Measurements from ENCODE around the gene CAPN15. TPM values are rescaled to one million over a fixed set of nuclear protein-coding genes. Genes with fewer than 3 reads are reported as not detected.
"Not testable (repeated sequence)": the region's sequence is repeated elsewhere in the genome, so short reads cannot be mapped to it uniquely, and the experiment has no call there.

Gene CAPN15
- total RNA-seq, 5 donors from 2014 or later (not counting 1 experiment from before 2014, with no cell fraction given) = 61.7 to 89.0 (median 82.7) TPM

DNA sequence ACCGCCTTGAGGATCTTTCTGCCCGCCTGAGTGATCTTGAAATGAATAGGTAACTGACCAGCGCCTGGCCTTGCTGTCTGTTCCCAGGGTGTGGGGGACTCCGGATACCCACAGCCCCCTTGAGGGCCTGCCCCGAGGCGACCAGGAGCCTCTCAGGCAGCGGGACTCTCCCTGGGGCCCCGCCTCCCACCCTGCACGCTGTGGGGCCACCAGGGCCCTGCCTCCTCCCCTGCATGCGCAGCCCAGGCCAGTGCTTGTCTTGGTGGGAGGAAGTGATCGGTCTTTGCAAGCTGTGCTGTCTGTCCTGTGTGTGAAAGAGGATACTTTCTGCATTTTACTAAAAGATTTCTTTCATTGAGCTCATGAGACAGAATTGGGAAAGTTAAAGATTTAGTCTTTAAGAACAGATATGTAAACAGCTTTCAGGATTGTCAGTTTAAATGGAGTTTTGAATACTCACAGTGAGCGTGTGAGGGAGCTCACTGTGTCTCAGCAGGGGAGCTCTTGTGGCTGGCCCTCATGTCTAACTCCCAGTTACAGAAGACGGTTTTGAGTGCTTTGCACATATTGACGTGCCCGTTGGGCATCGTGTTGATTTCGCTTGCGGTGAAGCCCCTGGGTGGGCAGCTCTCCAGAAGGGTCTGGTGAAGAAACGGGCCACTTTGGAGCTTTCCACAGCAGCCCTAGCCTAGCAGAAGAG, 36.1 kb upstream of the CAPN15 start:
- no peak overlapping the region for H3K27ac ChIP-seq (ENCODE audit: low read length)
- no peaks in the 10 kb centered on the region for H3K27me3 ChIP-seq (replicated peaks in 1 of 2; ENCODE audit: control insufficient read depth in 2 of 2, extremely low read depth in 1 of 2, insufficient read depth in 2 of 2, low read length in 1 of 2)
- peaks cover 5 to 10% of the 10 kb centered on the region in 2 donors for H3K36me3 ChIP-seq (ENCODE audit: control insufficient read depth in 2 of 2, extremely low read depth in 1 of 2, insufficient read depth in 1 of 2, low read length in 1 of 2)
- ChIA-PET POLR2A (no interaction called here), CTCF (no interaction called here)
- H3K4me3 ChIP-seq (ENCODE audit: control insufficient read depth in 1 of 2, extremely low read depth in 1 of 2, low read length in 1 of 2) = no peak overlapping the region
- H3K27me3 Mint-ChIP-seq = no peaks in the 10 kb centered on the region
- H3K36me3 Mint-ChIP-seq = peaks cover 22% of the 10 kb centered on the region
- no peaks in the 10 kb centered on the region for H3K9me3 ChIP-seq
- no peak overlapping the region for H3K27ac Mint-ChIP-seq
- DNase-seq (no peak), ATAC-seq (replicated peaks in 1 of 4) (no peak)
- H3K4me1 Mint-ChIP-seq = peaks cover 0 to 4% (median 0%) of the 10 kb centered on the region in 3 donors
- H3K9me3 Mint-ChIP-seq = no peaks in the 10 kb centered on the region
- H3K4me1 ChIP-seq (ENCODE audit: control insufficient read depth in 1 of 2, extremely low read depth in 1 of 2, insufficient read depth in 2 of 2, low read length in 2 of 2) = no peaks in the 10 kb centered on the region
- WGBS (ENCODE audit: insufficient coverage) = 98% methylated on average over 14 of the region's 19 CpGs
- H3K4me3 Mint-ChIP-seq = no peak overlapping the region

- peaks cover 0 to 4% (median 0%) of the 10 kb centered on the region in 3 donors for H3K4me1 Mint-ChIP-seq
- Histone ChIP-seq H3K36me3 (ENCODE audit: control insufficient read depth in 2 of 2, extremely low read depth in 1 of 2, insufficient read depth in 1 of 2, low read length in 1 of 2) (peaks cover 4 to 10% of the 10 kb centered on the region in 2 donors), H3K27me3 (replicated peaks in 1 of 2; ENCODE audit: control insufficient read depth in 2 of 2, extremely low read depth in 1 of 2, insufficient read depth in 2 of 2, low read length in 1 of 2) (no peaks in the 10 kb centered on the region), H3K9me3 (no peaks in the 10 kb centered on the region), H3K4me1 (ENCODE audit: control insufficient read depth in 1 of 2, extremely low read depth in 1 of 2, insufficient read depth in 2 of 2, low read length in 2 of 2) (no peaks in the 10 kb centered on the region), H3K4me3 (ENCODE audit: control insufficient read depth in 1 of 2, extremely low read depth in 1 of 2, low read length in 1 of 2) (no peak overlapping the region), H3K27ac (ENCODE audit: low read length) (no peak overlapping the region)
- POLR2A ChIA-PET = no interaction called here
- H3K27me3 Mint-ChIP-seq = no peaks in the 10 kb centered on the region
- no peak overlapping the region for H3K27ac Mint-ChIP-seq
- ATAC-seq (replicated peaks in 1 of 4) = no peak
- DNase-seq = peak in 2 of 35 experiments; percentile 8 to 16
- CTCF ChIA-PET = no interaction called here
- H3K9me3 Mint-ChIP-seq = no peaks in the 10 kb centered on the region
- H3K4me3 Mint-ChIP-seq = no peak overlapping the region
- 96% methylated on average over 27 of the region's 30 CpGs for WGBS (ENCODE audit: insufficient coverage)
- peaks cover 22% of the 10 kb centered on the region for H3K36me3 Mint-ChIP-seq
Observed at GRCh38 chr16:492211-492875, 35.2 kb upstream of the CAPN15 start.

- CTCF ChIA-PET; H3K4me3 Mint-ChIP-seq; H3K27me3 ChIP-seq (replicated peaks in 1 of 2; ENCODE audit: control insufficient read depth in 2 of 2, extremely low read depth in 1 of 2, insufficient read depth in 2 of 2, low read length in 1 of 2); H3K4me1 ChIP-seq (ENCODE audit: control insufficient read depth in 1 of 2, extremely low read depth in 1 of 2, insufficient read depth in 2 of 2, low read length in 2 of 2); H3K9me3 ChIP-seq; H3K36me3 ChIP-seq (ENCODE audit: control insufficient read depth in 2 of 2, extremely low read depth in 1 of 2, insufficient read depth in 1 of 2, low read length in 1 of 2); H3K27ac Mint-ChIP-seq; H3K27ac ChIP-seq (ENCODE audit: low read length); ATAC-seq (replicated peaks in 1 of 4); DNase-seq; H3K4me1 Mint-ChIP-seq; POLR2A ChIA-PET; H3K27me3 Mint-ChIP-seq; H3K9me3 Mint-ChIP-seq; H3K4me3 ChIP-seq (ENCODE audit: control insufficient read depth in 1 of 2, extremely low read depth in 1 of 2, low read length in 1 of 2): not testable (repeated sequence)
- WGBS (ENCODE audit: insufficient coverage) = 74% methylated on average over 11 of the region's 15 CpGs
- peaks cover 11% of the 10 kb centered on the region for H3K36me3 Mint-ChIP-seq
Observed at GRCh38 chr16:494676-495075, 32.8 kb upstream of the CAPN15 start.

DNA sequence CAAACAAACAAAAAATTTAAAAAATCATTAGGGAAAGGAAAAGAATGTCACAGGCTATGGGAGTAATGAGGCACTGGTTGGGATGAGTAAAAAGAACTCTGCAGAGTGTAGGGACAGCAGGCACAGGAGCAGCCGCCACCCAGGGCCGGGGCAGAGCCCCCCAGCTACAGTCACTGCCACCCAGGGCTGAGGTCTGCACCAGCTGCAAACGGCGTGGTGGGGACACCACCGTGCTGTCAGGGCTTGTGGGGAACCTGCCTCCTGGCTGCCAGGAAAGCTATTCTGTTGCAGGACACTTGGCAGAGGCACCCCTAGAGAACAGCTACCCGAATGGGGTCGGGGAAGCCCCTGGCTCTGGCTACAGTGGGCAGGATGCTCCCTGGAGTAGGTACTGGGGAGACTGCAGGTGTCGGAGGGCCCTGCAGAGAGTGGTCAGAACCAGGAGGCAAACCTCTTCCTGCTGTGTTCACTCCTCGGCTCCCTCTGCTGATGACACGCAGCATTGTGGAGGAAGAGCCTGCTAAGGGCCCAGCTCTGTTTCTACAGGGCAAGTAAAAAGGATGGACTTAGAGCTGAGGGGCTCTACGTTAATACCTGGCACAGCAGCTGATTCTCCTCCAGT, 32.3 kb upstream of the CAPN15 start:
- Mint-ChIP-seq H3K27ac (no peak overlapping the region), H3K4me3 (no peak overlapping the region), H3K9me3 (no peaks in the 10 kb centered on the region), H3K4me1 (peaks cover 0 to 4% (median 0%) of the 10 kb centered on the region in 3 donors), H3K36me3 (peaks cover 5% of the 10 kb centered on the region), H3K27me3 (no peaks in the 10 kb centered on the region)
- no peak overlapping the region for H3K27ac ChIP-seq (ENCODE audit: low read length)
- H3K36me3 ChIP-seq (ENCODE audit: control insufficient read depth in 2 of 2, extremely low read depth in 1 of 2, insufficient read depth in 1 of 2, low read length in 1 of 2) = peaks cover 4 to 8% of the 10 kb centered on the region in 2 donors
- H3K9me3 ChIP-seq = no peaks in the 10 kb centered on the region
- ChIA-PET CTCF (no interaction called here), POLR2A (no interaction called here)
- ATAC-seq (replicated peaks in 1 of 4) = peak in 3 of 4 experiments; percentile 38 to 60 (median 45)
- no peak overlapping the region for H3K4me3 ChIP-seq (ENCODE audit: control insufficient read depth in 1 of 2, extremely low read depth in 1 of 2, low read length in 1 of 2)
- 64% methylated on average over 8 of the region's 11 CpGs for WGBS (ENCODE audit: insufficient coverage)
- peak in 4 of 35 experiments; percentile 6 to 30 (median 8) for DNase-seq
- no peaks in the 10 kb centered on the region for H3K4me1 ChIP-seq (ENCODE audit: control insufficient read depth in 1 of 2, extremely low read depth in 1 of 2, insufficient read depth in 2 of 2, low read length in 2 of 2)
- H3K27me3 ChIP-seq (replicated peaks in 1 of 2; ENCODE audit: control insufficient read depth in 2 of 2, extremely low read depth in 1 of 2, insufficient read depth in 2 of 2, low read length in 1 of 2) = no peaks in the 10 kb centered on the region

DNA sequence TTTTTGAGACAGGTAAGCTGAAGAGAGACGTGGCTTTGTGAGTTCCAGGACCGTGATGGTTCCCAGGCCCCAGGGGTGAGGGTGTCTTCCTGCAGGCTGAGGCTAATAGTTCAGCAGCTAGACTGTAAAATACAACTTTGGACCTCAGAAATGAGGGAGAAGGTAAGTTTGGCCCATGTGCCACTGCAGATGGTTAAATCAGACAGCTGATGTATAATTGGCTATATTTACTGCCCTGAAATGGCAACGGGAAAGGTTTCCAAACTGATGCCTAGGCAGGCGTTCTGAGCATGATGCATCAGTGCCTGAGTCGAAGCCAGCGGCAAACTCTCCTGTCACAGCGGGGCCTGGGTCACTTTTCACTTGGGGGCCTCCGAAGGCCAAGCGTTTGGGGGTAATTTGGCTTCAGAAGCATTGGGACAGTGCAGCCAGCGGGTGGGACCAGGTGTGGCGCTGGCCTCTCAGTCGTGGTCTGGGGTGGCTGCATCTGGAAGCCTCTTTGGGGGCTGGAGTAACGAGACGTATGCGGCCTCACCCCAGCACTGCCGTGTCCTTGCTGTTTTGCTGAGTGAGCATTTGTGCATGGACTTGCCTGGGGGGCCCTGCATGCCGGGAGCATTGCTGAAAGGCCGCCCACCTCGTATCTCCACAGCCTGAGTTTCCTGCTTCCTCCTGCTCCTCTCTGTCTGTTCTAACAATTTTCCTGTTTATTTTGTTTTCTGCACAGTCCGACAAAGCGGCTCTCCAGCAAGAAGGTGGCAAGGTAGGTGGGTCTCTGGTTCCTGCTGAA, 31.2 kb upstream of the CAPN15 start:
- Histone ChIP-seq H3K9me3 (no peaks in the 10 kb centered on the region), H3K36me3 (ENCODE audit: control insufficient read depth in 2 of 2, extremely low read depth in 1 of 2, insufficient read depth in 1 of 2, low read length in 1 of 2) (peaks cover 4 to 5% of the 10 kb centered on the region in 2 donors), H3K27ac (ENCODE audit: low read length) (no peak overlapping the region), H3K4me1 (ENCODE audit: control insufficient read depth in 1 of 2, extremely low read depth in 1 of 2, insufficient read depth in 2 of 2, low read length in 2 of 2) (no peaks in the 10 kb centered on the region), H3K4me3 (ENCODE audit: control insufficient read depth in 1 of 2, extremely low read depth in 1 of 2, low read length in 1 of 2) (no peak overlapping the region), H3K27me3 (replicated peaks in 1 of 2; ENCODE audit: control insufficient read depth in 2 of 2, extremely low read depth in 1 of 2, insufficient read depth in 2 of 2, low read length in 1 of 2) (no peaks in the 10 kb centered on the region)
- H3K4me3 Mint-ChIP-seq = no peak overlapping the region
- peaks cover 3% of the 10 kb centered on the region for H3K36me3 Mint-ChIP-seq
- DNase-seq (no peak), ATAC-seq (replicated peaks in 1 of 4) (no peak)
- H3K27me3 Mint-ChIP-seq = no peaks in the 10 kb centered on the region
- ChIA-PET CTCF (no interaction called here), POLR2A (no interaction called here)
- H3K27ac Mint-ChIP-seq = no peak overlapping the region
- H3K4me1 Mint-ChIP-seq = peaks cover 0 to 4% (median 0%) of the 10 kb centered on the region in 3 donors
- 88% methylated on average over 12 of the region's 21 CpGs for WGBS (ENCODE audit: insufficient coverage)
- H3K9me3 Mint-ChIP-seq = no peaks in the 10 kb centered on the region

DNA sequence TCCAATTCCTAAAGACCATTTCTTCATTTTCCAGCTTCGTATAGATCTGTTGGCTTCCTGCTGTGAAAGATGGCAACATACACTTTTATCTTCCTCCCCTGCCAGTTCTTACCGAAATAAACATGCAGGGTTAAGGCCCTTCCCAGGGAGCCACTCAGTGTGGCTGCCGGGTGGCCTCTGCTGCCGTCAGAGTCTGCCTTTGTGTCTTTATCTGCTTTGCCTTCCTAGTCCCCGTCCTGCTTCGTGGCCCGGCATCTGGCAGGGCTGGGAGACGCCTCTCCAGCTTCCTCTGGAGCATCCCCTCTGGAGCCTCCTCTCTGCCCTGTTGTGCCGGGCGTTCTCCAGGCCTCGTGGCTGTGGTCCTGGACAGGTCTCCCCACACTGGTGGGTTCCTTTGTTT, 30.3 kb upstream of the CAPN15 start:
- CTCF ChIA-PET = no interaction called here
- H3K27me3 ChIP-seq (replicated peaks in 1 of 2; ENCODE audit: control insufficient read depth in 2 of 2, extremely low read depth in 1 of 2, insufficient read depth in 2 of 2, low read length in 1 of 2) = no peaks in the 10 kb centered on the region
- WGBS (ENCODE audit: insufficient coverage) = 95% methylated on average over 10 of the region's 11 CpGs
- H3K4me1 Mint-ChIP-seq = peaks cover 0 to 4% (median 0%) of the 10 kb centered on the region in 3 donors
- ATAC-seq (replicated peaks in 1 of 4) (no peak), DNase-seq (no peak)
- POLR2A ChIA-PET = no interaction called here
- no peak overlapping the region for H3K4me3 Mint-ChIP-seq
- H3K9me3 ChIP-seq = no peaks in the 10 kb centered on the region
- no peaks in the 10 kb centered on the region for H3K27me3 Mint-ChIP-seq
- H3K36me3 ChIP-seq (ENCODE audit: control insufficient read depth in 2 of 2, extremely low read depth in 1 of 2, insufficient read depth in 1 of 2, low read length in 1 of 2) = peaks cover 4 to 5% of the 10 kb centered on the region in 2 donors
- H3K27ac Mint-ChIP-seq = no peak overlapping the region
- no peak overlapping the region for H3K27ac ChIP-seq (ENCODE audit: low read length)
- no peaks in the 10 kb centered on the region for H3K4me1 ChIP-seq (ENCODE audit: control insufficient read depth in 1 of 2, extremely low read depth in 1 of 2, insufficient read depth in 2 of 2, low read length in 2 of 2)
- H3K9me3 Mint-ChIP-seq = no peaks in the 10 kb centered on the region
- peaks cover 3% of the 10 kb centered on the region for H3K36me3 Mint-ChIP-seq
- no peak overlapping the region for H3K4me3 ChIP-seq (ENCODE audit: control insufficient read depth in 1 of 2, extremely low read depth in 1 of 2, low read length in 1 of 2)
